ENCODE measurements around the gene TIMP2.

GRCh38 chr17:78951967-78952551, 26.9 kb upstream of the TIMP2 start:
- TF ChIP-seq CTCF (IDR thresholded peaks at IDR 0.05; ENCODE audit: low read depth, low read length) (no peak), EZH2phosphoT487 (IDR thresholded peaks at IDR 0.05; ENCODE audit: low read depth) (no peak)

All from OCI-LY3 (cell line).